HG03159 (cell line): ENCODE data around the gene SLC41A3.

Experiments used
- ATAC-seq: cut with Tn5 transposase; IDR thresholded peaks from one replicate; pipeline ENCODE4 v1.9.1; 2021; ENCODE audit warnings: mild to moderate bottlenecking, moderate library complexity; ENCODE audit not compliant: unreplicated experiment

Gene SLC41A3

DNA sequence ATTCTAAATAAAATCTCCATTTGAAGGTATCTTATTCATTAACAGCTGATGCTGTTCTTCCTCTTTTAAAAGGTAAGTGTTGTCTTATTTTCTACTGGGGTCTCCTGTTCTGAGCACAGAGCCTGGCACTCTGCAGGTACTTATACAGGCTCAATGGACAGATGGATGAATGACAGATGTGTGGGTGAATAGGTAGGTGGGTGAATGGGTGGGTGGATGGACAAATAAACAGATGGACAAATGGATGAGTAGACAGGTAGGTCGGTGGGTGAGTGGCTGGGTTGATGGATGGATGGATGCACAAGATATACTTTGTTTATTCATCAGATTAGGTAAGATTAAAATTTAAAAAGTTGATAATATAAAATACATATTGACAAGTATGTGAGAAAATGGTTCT is 53.5 kb downstream of the SLC41A3 start:
- ATAC-seq, result no peak

- ATAC-seq, result no peak
Measured at GRCh38 chr3:126029241-126029640, 54.7 kb downstream of the SLC41A3 start.

GRCh38 chr3:126028096-126028495 is 55.8 kb downstream of the SLC41A3 start:
- no peak for ATAC-seq

- no peak for ATAC-seq
Measured at GRCh38 chr3:126026761-126027160, 57.2 kb downstream of the SLC41A3 start.

GRCh38 chr3:126026277-126026751 is 57.6 kb downstream of the SLC41A3 start:
- ATAC-seq, result no peak

DNA sequence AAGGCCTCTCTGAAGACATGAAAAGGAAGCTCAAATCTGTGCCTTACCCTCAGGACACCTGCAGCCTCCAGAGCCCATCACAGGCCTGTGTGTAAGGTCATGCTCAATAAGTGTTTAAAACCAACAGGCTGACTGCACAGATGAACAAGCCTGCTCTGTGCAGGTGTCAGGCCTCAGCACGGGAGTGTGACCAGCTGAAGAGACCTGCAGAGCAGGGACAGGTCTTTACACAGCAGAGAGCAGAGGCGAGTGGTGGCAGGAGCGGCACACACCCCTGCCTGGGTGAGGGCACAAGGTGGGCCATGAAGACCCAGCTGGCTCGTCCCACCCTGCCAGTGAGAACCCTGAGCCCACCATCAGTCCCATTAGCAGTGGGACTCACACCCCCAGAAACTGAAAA is 58.1 kb downstream of the SLC41A3 start:
- ATAC-seq, result no peak

DNA sequence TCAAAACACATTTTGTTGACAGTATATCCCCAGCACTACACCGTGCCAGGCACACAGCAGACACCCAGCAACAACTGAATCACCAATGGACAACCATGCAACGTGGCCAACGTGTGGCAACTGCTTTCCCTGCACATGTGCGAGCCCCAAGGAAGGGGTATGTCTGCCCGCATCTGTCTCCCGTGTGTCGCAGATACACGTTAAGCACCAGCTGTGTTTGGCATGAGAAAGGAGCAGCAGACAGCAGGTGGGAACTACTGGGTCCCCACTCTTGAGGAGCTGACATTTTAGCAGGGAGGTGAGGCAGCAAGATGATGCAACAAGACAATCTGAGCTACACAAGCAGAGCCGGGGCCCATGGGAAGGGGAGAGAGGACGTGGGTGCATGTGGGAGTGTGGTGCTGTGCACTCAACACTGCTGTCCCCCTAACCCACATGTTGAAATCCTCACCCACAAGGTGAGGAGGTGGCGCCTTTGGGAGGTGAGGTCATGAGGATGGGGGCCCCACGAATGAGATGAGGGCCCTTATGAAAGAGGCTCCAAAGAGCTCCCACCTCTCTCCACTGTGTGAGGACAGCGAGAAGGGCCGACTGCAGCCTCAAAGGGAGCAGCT is 58.7 kb downstream of the SLC41A3 start:
- no peak for ATAC-seq

GRCh38 chr3:126024049-126024854 is 59.7 kb downstream of the SLC41A3 start:
- no peak for ATAC-seq

- no peak for ATAC-seq
Measured at GRCh38 chr3:126023390-126023789, 60.5 kb downstream of the SLC41A3 start.

- ATAC-seq, result no peak
Measured at GRCh38 chr3:126022741-126023359, 61.1 kb downstream of the SLC41A3 start.

GRCh38 chr3:126021702-126022101 is 62.2 kb downstream of the SLC41A3 start:
- ATAC-seq, result no peak

DNA sequence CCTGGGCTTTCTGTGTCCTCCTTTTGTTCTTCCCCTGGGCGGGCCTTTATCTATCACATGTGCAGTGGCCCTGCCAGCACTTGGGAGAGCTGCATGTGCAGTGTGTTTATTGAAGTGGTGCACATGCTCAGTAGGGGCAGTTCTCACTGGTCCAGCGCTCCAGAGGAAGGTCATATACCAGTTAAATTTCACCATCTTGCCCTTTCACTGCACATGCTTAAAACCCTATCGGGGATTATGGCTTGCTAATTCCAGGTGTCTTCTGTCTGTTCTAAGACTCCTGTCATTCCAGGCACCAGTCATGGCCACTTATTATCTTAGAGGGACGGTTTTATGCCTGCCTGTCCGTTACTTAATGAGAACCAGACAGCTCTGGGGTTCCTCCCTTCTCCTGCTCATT is 62.7 kb downstream of the SLC41A3 start:
- no peak for ATAC-seq

DNA sequence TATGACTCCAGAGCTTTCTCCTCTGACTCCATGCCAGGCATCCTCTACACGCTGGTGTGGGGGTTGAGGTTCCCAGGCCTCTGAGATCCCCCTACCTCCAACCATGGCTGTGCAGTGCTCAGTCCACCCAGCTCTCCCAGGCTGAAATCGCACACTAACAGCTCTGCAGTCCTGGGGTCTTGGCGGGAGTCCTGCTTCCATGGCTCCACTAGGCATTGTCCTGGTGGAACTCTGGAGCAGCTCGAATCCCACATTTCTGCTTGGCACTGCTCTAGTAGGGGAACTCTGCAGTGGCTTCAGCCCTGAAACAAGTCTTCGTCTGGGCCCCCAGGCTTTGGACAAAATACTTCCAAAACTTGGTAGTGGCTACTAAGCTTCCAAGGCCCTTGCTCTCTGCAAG is 64.2 kb downstream of the SLC41A3 start:
- no peak for ATAC-seq

DNA sequence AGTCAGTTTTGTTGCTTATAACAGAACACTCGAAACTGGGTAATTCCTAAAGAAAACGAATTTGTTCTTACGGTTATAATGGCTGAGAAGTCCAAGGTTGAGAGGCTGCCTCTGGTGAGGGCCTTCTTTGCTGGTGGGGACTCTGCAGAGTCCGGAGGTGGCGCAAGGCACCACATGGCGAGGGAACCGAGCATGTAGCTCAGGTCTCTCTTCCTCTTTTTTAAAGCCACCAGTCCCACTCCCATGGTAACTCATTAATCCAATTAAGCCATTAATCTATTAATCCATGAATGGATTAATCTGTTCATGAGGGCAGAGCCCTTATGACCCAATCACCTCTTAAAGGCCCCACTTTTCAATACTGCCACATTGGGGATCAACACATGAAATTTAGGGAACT is 64.9 kb downstream of the SLC41A3 start:
- ATAC-seq, result no peak

DNA sequence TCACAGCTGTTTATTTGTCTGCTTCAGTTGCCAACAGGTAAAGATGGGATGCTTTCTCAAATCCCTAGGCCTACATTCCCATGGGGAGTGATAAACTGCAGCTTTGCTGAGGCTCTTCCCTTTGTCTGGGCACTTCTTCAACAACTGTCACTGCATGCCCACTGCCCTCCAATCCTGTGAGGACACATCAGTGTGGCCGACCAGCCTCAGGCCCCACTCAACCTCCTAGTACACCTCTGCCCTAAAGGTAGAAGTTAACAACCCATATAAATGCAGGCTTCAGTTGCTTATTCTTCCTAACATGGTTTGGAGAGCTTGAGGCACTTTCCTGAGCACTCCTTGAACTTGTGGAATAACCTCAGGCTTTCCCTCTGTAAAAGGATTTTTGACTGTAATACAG is 65.4 kb downstream of the SLC41A3 start:
- ATAC-seq, result no peak

DNA sequence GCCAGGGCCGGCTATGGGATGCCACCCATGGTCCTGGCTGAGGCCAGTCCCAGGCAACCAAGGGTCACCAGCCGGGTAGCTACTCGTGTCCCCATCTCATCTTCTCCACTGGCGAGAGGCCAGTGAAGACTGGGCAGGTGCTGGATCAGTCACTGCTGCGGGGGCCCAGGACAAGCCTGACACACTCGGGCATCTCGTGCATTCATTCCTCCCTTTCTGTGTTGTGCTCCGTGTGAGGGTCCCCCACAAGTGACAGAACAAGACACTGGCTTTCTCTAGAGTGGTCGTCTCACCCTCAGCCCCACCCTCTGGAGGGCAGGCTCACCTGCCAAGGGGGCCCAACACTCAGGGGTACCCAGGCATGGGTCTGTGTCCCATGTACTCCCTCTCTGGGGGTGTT is 66.6 kb downstream of the SLC41A3 start:
- ATAC-seq, result no peak

DNA sequence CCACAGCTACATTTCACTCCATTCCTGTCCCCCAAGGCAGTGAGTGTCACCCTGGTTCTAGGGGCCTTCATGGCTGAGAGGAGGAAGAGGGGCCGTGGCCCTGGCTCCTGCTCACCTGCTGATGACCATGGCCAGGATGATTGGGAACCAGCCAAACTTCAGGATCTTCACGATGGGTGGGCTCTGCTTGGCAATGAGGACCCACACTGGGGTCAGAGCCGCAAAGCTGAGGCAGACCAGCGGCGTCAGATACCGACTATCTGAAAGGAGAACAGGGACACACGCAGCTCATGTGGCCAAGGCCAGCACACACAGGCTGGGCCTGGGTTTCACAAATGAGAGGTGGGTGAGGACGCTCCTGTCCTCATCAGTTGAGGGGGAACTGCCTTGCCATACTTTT is 67.3 kb downstream of the SLC41A3 start:
- ATAC-seq, result no peak

- ATAC-seq, result no peak
Measured at GRCh38 chr3:126015075-126015474, 68.8 kb downstream of the SLC41A3 start.

- no peak for ATAC-seq
Measured at GRCh38 chr3:126014252-126014651, 69.7 kb downstream of the SLC41A3 start.

DNA sequence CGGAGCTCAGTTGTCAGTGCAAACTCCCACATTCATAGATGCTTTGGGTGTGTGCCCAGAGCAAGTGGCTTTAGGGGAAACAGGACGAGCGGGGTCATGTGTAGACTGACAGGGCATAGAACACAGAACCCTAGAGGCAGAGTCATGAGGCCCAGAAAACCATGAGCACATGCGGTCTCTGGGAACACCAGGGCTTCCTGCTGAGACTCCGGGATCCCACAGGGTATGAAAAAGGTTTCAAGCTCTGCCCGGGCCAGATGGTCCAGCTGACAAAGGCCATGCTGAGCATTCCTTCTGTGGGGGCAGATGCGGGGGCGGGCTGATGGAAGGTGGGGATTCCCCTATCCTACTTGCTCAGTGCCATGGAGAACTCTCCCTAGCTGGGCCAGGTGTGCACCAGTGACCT is 70.2 kb downstream of the SLC41A3 start:
- no peak for ATAC-seq

GRCh38 chr3:126009181-126009580 is 74.7 kb downstream of the SLC41A3 start:
- ATAC-seq, result no peak

DNA sequence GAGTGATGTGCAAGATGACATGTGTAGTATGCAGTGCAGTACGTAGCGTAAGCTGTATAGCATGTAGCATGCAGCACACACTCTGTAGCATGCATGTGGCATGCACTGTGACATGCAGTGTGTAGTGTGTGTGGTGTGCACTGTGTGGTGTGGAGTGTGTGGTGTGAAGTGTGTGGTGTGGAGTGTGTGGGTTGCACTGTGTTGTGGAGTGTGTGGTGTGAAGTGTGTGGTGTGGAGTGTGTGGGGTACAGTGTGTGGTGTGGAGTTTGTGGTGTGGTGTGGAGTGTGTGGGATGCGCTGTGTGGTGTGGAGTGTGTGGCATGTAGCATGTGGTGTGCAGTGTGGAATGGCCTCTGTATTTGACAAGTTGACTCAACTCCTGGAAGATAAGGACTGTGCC is 75.7 kb downstream of the SLC41A3 start:
- no peak for ATAC-seq
